Activated T-helper 1 cell treated with anti-CD3 and anti-CD28 coated beads, Interleukin-12 subunit alpha, Interleukin-12 subunit beta, Interleukin-2, Interleukin-4 antibody, amounts not matched to agents 30 ng/mL and 10 ng/mL and 1 ng/mL, durations not matched to agents 14 hours and 24 hours and 36 hours (primary cell): Measurements from ENCODE around the gene TMPRSS3. TPM values are rescaled to one million over a fixed set of nuclear protein-coding genes. Genes with fewer than 3 reads are reported as not detected.

ENCODE experiments used
- DNase-seq: peaks from one replicate; pipeline ENCODE4 v3.0.0; 2021; ENCODE audit warnings: low spot score
- H3K27ac Mint-ChIP-seq: one replicate; pipeline ENCODE4 v1.8.0; 2021; ENCODE audit warnings: mild to moderate bottlenecking, mixed read lengths
- H3K27me3 Mint-ChIP-seq: one replicate; pipeline ENCODE4 v1.8.0; 2022; ENCODE audit warnings: mild to moderate bottlenecking, moderate library complexity, mixed read lengths; ENCODE audit not compliant: insufficient read depth
- H3K36me3 Mint-ChIP-seq: one replicate; pipeline ENCODE4 v1.8.0; 2021; ENCODE audit warnings: low read depth, mixed read lengths
- H3K4me1 Mint-ChIP-seq: one replicate; pipeline ENCODE4 v1.8.0; 2021; ENCODE audit warnings: low read depth, mixed read lengths
- H3K4me3 Mint-ChIP-seq: one replicate; pipeline ENCODE4 v1.8.0; 2021; ENCODE audit warnings: mild to moderate bottlenecking, moderate library complexity, mixed read lengths
- H3K9me3 Mint-ChIP-seq: one replicate; pipeline ENCODE4 v1.8.0; 2021; ENCODE audit warnings: mixed read lengths
- intact Hi-C: fragments of 100-400 bp; cut with micrococcal nuclease; formaldehyde crosslinking; loops from one replicate; pipeline ENCODE4 v1.15.1; 2024
- total RNA-seq: library from RNA; stranded (reverse); gene quantifications from 2 replicates; pipeline ENCODE4 v1.2.3, GENCODE V29; 2022

TMPRSS3 gene
- total RNA-seq, 1 donor from 2014 or later, result 33.7 TPM

GRCh38 chr21:42356046-42356445 lies 39.8 kb downstream of the TMPRSS3 start:
- DNase-seq, result no peak
- Mint-ChIP-seq H3K27ac (no peak overlapping the region), H3K36me3 (peaks cover 7% of the 10 kb centered on the region), H3K27me3 (peaks cover 7% of the 10 kb centered on the region), H3K4me1 (no peaks in the 10 kb centered on the region), H3K9me3 (peaks cover 29% of the 10 kb centered on the region), H3K4me3 (no peak overlapping the region)
- intact Hi-C loops, result no loop called here

GRCh38 chr21:42353623-42354022 lies 42.2 kb downstream of the TMPRSS3 start:
- H3K4me3 Mint-ChIP-seq, result no peak overlapping the region
- peaks cover 7% of the 10 kb centered on the region for H3K36me3 Mint-ChIP-seq
- peaks cover 29% of the 10 kb centered on the region for H3K9me3 Mint-ChIP-seq
- no peak for DNase-seq
- no peaks in the 10 kb centered on the region for H3K4me1 Mint-ChIP-seq
- peaks cover 4% of the 10 kb centered on the region for H3K27me3 Mint-ChIP-seq
- no peak overlapping the region for H3K27ac Mint-ChIP-seq
- intact Hi-C loops, result no loop called here

GRCh38 chr21:42352441-42353095 lies 43.3 kb downstream of the TMPRSS3 start:
- DNase-seq, result no peak
- H3K27me3 Mint-ChIP-seq, result peaks cover 4% of the 10 kb centered on the region
- peaks cover 7% of the 10 kb centered on the region for H3K36me3 Mint-ChIP-seq
- intact Hi-C loops, result no loop called here
- no peak overlapping the region for H3K4me3 Mint-ChIP-seq
- no peaks in the 10 kb centered on the region for H3K4me1 Mint-ChIP-seq
- H3K27ac Mint-ChIP-seq, result no peak overlapping the region
- peaks cover 29% of the 10 kb centered on the region for H3K9me3 Mint-ChIP-seq

GRCh38 chr21:42351626-42352440 lies 44.0 kb downstream of the TMPRSS3 start:
- H3K27ac Mint-ChIP-seq, result no peak overlapping the region
- H3K27me3 Mint-ChIP-seq, result peaks cover 2% of the 10 kb centered on the region
- DNase-seq, result no peak
- intact Hi-C loops, result no loop called here
- H3K9me3 Mint-ChIP-seq, result peaks cover 22% of the 10 kb centered on the region
- no peaks in the 10 kb centered on the region for H3K4me1 Mint-ChIP-seq
- H3K4me3 Mint-ChIP-seq, result no peak overlapping the region
- H3K36me3 Mint-ChIP-seq, result peaks cover 5% of the 10 kb centered on the region

- Mint-ChIP-seq H3K4me1 (no peaks in the 10 kb centered on the region), H3K36me3 (peaks cover 4% of the 10 kb centered on the region), H3K27ac (no peak within 1 kb of the TSS), H3K27me3 (peaks cover 2% of the 10 kb centered on the region), H3K4me3 (no peak within 1 kb of the TSS), H3K9me3 (peaks cover 17% of the 10 kb centered on the region)
- intact Hi-C loops, result no loop called here
- no peak for DNase-seq
Observed at GRCh38 chr21:42350927-42351426, 44.9 kb downstream of the TMPRSS3 start, which contains the start of gene TFF2. TSS of gene TFF2 (minus strand) at chr21:42350994. CDS start at chr21:42350957, 37 bp downstream.

- intact Hi-C loops, result no loop called here
- Mint-ChIP-seq H3K4me1 (no peaks in the 10 kb centered on the region), H3K9me3 (peaks cover 14% of the 10 kb centered on the region), H3K36me3 (peaks cover 2% of the 10 kb centered on the region), H3K27me3 (peaks cover 4% of the 10 kb centered on the region), H3K4me3 (no peak overlapping the region), H3K27ac (no peak overlapping the region)
- no peak for DNase-seq
Observed at GRCh38 chr21:42350318-42350910, 45.4 kb downstream of the TMPRSS3 start.

GRCh38 chr21:42349420-42350317 lies 46.2 kb downstream of the TMPRSS3 start:
- peaks cover 9% of the 10 kb centered on the region for H3K9me3 Mint-ChIP-seq
- DNase-seq, result no peak
- peaks cover 4% of the 10 kb centered on the region for H3K27me3 Mint-ChIP-seq
- no peak overlapping the region for H3K4me3 Mint-ChIP-seq
- no peaks in the 10 kb centered on the region for H3K4me1 Mint-ChIP-seq
- no peak overlapping the region for H3K27ac Mint-ChIP-seq
- intact Hi-C loops, result no loop called here
- no peaks in the 10 kb centered on the region for H3K36me3 Mint-ChIP-seq

GRCh38 chr21:42348762-42349161 lies 47.1 kb downstream of the TMPRSS3 start:
- Mint-ChIP-seq H3K27ac (no peak overlapping the region), H3K27me3 (peaks cover 4% of the 10 kb centered on the region), H3K9me3 (peaks cover 5% of the 10 kb centered on the region), H3K4me1 (no peaks in the 10 kb centered on the region), H3K4me3 (no peak overlapping the region), H3K36me3 (no peaks in the 10 kb centered on the region)
- intact Hi-C loops, result no loop called here
- DNase-seq, result no peak

- peaks cover 2% of the 10 kb centered on the region for H3K27me3 Mint-ChIP-seq
- no peaks in the 10 kb centered on the region for H3K36me3 Mint-ChIP-seq
- no peak overlapping the region for H3K4me3 Mint-ChIP-seq
- intact Hi-C loops, result no loop called here
- no peaks in the 10 kb centered on the region for H3K9me3 Mint-ChIP-seq
- no peak for DNase-seq
- H3K27ac Mint-ChIP-seq, result no peak overlapping the region
- no peaks in the 10 kb centered on the region for H3K4me1 Mint-ChIP-seq
Observed at GRCh38 chr21:42347601-42348327, 48.1 kb downstream of the TMPRSS3 start.

- Mint-ChIP-seq H3K27me3 (peaks cover 2% of the 10 kb centered on the region), H3K4me3 (no peak overlapping the region), H3K36me3 (no peaks in the 10 kb centered on the region), H3K27ac (no peak overlapping the region), H3K9me3 (no peaks in the 10 kb centered on the region), H3K4me1 (no peaks in the 10 kb centered on the region)
- intact Hi-C loops, result no loop called here
- DNase-seq, result no peak
Observed at GRCh38 chr21:42346866-42347600, 48.8 kb downstream of the TMPRSS3 start.

GRCh38 chr21:42346441-42346840 lies 49.4 kb downstream of the TMPRSS3 start:
- Mint-ChIP-seq H3K4me1 (no peaks in the 10 kb centered on the region), H3K9me3 (no peaks in the 10 kb centered on the region), H3K27me3 (peaks cover 2% of the 10 kb centered on the region), H3K27ac (no peak overlapping the region), H3K4me3 (no peak overlapping the region), H3K36me3 (no peaks in the 10 kb centered on the region)
- no peak for DNase-seq
- intact Hi-C loops, result no loop called here
